Activated CD8-positive, alpha-beta memory T cell treated with anti-CD3 and anti-CD28 coated beads for 24 hours (primary cell): ENCODE data around the gene MED9.

Source experiments
- DNase-seq: peaks from one replicate; pipeline ENCODE4 v3.0.0-alpha.2; 2020

MED9 gene

GRCh38 chr17:17518951-17519350 lies 42.2 kb downstream of the MED9 start:
- DNase-seq, result no peak

DNA sequence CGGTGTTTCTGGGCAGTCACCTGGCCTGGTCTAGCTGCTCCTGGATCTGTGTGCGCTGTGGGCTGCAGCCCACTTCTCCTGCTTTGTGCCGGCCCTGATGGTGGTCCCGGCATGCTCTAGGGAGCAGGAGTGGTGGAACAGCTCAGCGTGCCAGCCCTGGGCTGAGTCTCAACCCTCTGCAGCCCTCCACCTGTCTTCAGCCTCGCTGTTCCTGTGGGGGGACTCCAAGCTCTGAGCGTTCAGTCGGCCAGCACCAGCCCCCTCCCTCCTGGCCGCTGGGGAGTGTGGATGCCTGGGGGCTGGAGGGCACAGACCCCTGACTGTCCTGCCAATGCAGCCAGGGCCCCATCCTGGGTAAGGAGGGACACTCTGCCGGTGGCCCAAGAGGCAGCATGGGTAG lies 43.1 kb downstream of the MED9 start:
- no peak for DNase-seq

DNA sequence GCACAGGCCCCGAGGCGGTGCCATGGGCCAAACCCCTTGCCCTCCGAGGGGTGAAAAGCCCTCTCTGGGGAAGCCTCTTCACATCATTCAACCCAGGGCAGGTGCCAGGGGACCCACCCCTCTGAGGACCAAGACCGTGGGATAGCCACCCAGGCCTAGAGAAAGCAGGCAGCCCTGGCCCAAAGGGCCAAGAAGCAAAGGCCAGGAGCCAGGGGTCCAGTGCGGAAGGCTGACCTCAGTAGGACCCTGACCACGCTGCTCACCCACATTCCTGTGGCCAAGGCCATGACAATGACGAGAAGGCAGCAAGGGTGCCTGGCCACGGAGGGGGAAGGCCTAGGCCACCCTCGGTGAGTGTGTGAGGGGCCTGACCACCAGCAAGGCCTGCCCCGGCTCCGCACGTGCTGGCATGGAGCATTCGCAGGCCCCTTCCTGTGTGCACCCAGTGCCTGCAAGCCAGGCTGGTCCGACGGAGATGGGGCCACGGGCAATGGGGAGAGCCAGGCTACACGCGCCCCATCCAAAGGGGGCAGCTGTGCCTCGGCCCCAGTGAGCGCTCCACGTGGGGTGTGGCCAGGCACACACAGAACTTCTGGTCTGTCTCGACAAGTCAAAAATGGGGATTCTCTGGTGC lies 43.9 kb downstream of the MED9 start:
- no peak for DNase-seq

- DNase-seq, result no peak
These were observed 46.4 kb downstream of the MED9 start for GRCh38 chr17:17523001-17523730.

- no peak for DNase-seq
These were observed 47.1 kb downstream of the MED9 start for GRCh38 chr17:17523731-17524490.

- DNase-seq, result no peak
These were observed 48.5 kb downstream of the MED9 start for GRCh38 chr17:17525311-17525710.

GRCh38 chr17:17525956-17526355 lies 49.2 kb downstream of the MED9 start:
- DNase-seq, result no peak

DNA sequence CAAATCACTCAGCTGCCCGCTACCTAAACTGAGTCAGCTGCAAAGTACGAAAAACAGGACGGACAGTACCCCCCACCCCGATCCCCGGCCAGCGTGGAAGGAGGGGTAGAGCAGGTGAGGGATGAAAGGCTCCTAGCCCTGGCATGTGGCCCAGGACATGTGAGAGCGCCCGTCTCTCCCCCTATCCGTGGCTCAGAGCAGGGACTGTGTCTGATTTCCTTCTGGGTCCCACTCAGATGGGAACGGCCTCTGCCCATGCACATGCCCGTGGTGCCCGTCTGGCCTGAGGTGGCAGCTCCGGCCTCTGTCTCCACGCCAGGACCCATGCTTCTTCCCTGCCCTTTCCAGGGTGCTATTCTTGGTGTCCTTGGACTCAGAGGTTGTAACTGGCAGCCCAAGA lies 49.6 kb downstream of the MED9 start:
- no peak for DNase-seq

DNA sequence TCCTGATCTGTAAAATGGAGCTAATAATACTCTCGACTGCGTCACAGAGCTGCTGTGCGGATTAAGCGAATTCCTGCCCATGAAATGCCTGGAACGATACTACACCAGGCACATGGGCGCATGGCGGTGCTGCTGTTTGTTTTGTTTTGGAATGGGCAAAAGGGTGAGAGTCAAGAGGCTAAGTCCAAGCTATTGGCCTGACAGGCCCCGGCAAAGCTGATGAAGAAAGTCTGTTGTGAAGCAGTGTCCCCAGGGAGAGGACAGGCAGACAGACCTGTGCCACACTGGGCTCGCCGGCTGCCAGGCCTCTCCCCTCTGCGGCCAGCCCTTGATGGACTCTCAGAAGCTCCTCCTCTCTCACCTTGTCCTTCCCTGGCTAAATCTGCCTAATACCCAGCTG lies 50.7 kb downstream of the MED9 start:
- no peak for DNase-seq

GRCh38 chr17:17527956-17528500 lies 51.2 kb downstream of the MED9 start:
- DNase-seq, result no peak

DNA sequence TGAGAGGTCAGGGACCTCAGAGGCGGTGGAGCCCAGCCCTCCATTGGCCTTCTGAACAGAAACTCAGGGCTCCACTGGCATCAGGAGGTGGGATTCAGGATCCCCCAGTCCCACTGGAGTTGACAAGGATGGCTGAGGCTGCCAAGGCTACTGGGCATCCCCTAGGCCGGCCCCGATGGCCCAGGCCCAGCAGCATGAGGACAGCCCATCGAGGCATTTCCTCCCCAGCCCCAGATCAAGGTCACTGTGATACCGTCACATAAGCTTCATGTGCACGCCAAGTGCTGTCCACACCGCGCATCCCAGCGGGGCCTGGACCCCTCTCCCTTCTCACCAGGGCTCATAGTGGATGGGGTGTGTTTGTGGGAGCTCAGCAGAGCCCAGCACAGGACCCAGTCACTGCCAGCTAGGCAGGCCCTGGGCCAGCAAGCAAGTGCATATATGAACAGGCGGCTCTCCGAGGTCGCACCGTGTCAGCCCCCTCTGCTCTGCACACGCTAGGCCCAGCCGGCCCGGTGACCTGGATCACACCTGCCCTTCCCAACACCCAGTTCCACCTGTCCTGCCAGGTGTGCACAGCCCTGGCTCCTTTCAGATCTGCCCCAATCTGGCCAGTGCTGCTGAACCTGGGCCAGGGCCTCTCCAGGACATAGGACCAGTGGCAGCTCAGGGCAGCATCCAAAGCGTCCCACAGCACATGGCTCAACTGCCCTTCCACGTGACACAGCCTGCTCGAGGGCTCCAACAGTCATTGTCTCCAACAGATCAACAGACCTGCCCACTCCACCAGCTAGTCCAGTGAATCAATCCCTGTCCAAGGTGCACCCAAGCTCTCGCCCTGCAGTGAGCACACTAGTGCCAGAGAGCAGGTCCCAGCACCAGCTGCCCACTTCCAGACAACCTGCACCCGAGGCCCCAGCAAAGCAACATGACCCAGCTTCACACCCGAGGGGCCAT lies 52.2 kb downstream of the MED9 start:
- no peak for DNase-seq

- no peak for DNase-seq
These were observed 54.4 kb downstream of the MED9 start for GRCh38 chr17:17531156-17531555.

DNA sequence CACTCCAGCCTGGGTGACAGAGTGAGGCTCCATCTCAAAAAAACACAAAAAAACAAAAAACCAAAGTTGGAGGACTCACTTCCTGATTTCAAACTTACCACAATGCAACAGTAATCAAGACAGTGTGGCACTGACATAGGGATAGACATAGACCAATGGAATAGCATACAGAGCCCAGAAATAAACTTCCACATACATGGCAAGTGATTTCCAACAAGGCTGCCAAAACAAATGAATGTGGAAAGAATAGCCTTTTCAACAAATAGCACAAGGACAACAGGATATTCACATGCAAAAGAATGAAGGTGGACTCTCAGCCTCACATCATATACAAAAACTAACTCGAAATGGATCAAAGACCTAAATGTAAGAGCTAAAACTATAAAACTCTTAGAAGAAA lies 56.2 kb downstream of the MED9 start:
- no peak for DNase-seq

DNA sequence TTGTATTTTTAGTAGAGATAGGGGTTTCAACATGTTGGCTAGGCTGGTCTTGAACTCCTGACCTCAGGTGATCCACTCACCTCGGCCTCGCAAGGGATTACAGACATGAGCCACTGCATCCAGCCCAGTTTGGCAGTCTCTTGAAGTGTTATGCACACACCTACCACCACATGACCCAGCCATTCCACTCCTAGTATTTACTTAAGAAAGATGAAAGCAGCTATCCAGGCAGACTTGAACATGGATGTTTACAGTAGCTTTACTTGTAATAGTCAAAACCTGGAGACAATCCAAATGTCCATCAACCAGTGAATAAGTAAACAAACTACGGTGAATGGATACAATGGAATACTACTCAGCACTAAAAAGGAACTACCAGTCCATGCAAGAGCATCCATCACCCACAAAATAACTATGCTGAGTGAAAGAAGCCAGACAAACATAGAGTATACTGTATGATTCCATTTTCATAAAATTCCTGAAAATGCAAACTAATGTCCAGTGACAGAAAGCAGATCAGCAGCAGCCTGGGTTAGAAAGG lies 57.2 kb downstream of the MED9 start:
- no peak for DNase-seq

- DNase-seq, result no peak
These were observed 59.2 kb downstream of the MED9 start for GRCh38 chr17:17535957-17536356.

GRCh38 chr17:17536702-17537101 lies 59.9 kb downstream of the MED9 start:
- no peak for DNase-seq

DNA sequence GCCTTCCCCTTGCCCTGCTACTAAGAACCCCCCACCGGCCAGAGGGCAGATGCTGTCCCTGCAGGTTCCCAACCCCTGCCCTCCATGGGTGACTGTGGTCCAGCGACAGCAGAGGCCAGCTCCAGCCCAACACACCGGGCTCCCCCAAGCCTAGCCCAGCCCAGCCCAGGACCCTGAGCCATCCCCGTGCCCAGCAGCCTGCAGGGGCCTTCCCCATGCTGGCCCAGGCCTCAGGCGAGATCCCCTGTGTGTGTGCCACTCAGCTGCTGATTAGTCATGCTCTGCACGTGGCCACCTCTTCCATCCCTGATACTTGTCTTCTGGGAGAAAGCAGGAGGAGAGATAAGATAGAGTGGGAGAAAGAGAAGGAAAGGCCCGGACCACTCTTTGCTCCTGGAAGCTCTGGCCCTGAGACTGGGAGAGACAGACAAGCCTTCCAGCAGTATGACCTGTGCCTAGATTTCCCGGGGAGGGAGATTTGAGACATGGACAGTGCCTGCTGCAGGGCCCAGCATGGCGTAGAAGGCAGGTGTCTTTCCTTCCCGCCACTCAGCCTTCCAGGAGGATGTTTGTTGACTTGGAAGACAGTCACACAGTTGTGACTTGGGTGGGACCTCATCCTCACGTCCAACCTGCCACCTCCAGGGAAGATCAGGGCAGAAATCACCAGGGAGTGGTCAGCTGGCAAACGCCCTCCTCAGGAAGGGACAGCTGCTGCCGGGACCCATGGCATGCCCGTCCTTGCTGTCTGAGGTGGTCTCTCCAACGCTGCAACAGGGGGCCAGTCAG lies 60.7 kb downstream of the MED9 start:
- DNase-seq, result no peak

GRCh38 chr17:17538417-17539391 lies 61.9 kb downstream of the MED9 start:
- DNase-seq, result no peak

- no peak for DNase-seq
These were observed 62.8 kb downstream of the MED9 start for GRCh38 chr17:17539591-17539990.

GRCh38 chr17:17540278-17540906 lies 63.6 kb downstream of the MED9 start:
- DNase-seq, result no peak
